Mononuclear cell (primary cell): Measurements from ENCODE around the gene C2CD4B. TPM values are rescaled to one million over a fixed set of nuclear protein-coding genes. Genes with fewer than 3 reads are reported as not detected.

Source experiments
- H3K27me3 ChIP-seq: 2 replicates; pipeline ENCODE4 v1.6.0; 2011; ENCODE audit warnings: low read length, control low read depth; ENCODE audit not compliant: insufficient read depth
- H3K4me1 ChIP-seq: 2 replicates; pipeline ENCODE4 v1.5.1; 2011; ENCODE audit warnings: mild to moderate bottlenecking, low read length, control low read depth; ENCODE audit not compliant: insufficient read depth
- H3K4me3 ChIP-seq: 2 replicates; pipeline ENCODE4 v1.5.1; 2011; ENCODE audit warnings: mild to moderate bottlenecking, low read length, moderate library complexity
- H3K9me3 ChIP-seq: 2 replicates; pipeline ENCODE4 v1.5.1; 2011; ENCODE audit warnings: low read depth, mild to moderate bottlenecking, control low read depth, low read length
- total RNA-seq: library from RNA; depleted of rRNA; stranded (reverse); fragments of >200 nt; gene quantifications from one replicate; pipeline ENCODE4 v1.2.3, GENCODE V29; 2012

Gene C2CD4B, protein sequence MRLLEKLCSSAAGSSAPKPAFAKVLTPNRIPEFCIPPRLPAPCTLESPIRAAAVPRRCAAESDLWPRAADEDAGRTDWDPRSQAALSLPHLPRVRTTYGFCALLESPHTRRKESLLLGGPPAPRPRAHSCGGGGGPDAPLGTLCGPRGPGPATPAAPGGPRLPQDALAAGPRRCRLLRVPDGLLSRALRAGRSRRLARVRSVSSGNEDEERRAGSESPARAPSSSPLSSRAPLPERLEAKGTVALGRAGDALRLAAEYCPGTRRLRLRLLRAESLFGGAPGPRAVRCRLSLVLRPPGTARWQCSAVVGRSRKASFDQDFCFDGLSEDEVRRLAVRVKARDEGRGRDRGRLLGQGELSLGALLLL
- 0.21 TPM for total RNA-seq

DNA sequence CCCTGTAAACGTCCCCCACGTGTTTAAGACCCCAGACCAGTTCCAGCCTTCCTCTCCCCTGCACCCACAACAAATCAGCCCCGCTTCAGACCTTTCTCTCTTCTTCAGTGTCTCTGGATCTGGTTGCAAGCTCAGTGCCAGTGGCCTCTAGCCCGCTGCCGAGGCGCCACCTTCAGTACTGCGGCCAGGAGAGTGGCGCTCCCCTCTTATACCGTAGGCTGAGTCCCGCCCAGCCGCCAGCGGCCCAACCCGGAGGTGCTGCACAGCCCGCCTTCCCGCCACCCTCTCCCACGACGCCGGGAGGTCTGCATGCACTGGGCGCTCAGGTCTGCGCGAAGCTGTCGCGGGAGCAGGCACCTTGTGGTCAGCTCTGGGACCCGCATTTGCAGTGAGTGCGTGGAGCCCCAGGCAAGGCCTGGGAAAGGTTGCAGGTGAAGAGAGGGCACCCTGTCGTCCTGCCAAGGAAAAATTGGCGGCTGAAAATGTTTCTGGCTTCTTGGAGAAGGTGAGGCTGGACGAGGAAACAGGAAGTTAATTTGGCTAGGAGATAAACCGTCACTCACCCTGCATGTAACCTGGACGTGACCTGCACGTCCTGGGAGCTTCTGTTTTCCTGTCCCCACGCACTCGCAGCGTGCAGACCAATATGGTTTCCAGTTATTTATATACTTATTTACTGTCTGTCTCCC lies at the start of gene C2CD4B:
TSS of gene C2CD4B (minus strand) at position 182 of the 689 bp plus-strand sequence. CDS start 301 bp downstream, outside the sequence.
- Histone ChIP-seq H3K9me3 (no peaks in the 10 kb centered on the region), H3K27me3 (peaks cover 69% of the 10 kb centered on the region), H3K4me1 (peaks cover 14% of the 10 kb centered on the region), H3K4me3 (no peak within 1 kb of the TSS)

DNA sequence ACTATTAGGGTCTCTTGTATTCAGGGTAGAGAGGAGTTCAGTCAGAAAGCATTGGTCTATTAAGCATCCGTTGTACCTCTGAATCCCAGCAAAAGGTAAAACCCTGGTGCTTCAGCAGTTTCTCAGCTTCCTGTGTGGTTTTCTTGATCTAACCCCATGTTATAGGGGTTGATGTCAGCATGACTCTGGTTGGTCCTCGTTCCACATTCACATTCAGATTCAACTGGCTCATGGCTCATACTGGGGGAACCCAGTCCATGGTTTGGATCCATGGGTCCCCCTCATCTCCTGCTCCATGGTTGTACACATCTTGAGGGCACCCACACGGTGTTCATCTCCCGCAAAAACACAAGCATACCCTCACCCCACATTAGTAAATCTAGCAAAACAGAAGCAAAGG lies 47.7 kb upstream of the C2CD4B start:
- Histone ChIP-seq H3K9me3 (no peaks in the 10 kb centered on the region), H3K4me1 (no peaks in the 10 kb centered on the region), H3K4me3 (no peak overlapping the region), H3K27me3 (no peaks in the 10 kb centered on the region)

DNA sequence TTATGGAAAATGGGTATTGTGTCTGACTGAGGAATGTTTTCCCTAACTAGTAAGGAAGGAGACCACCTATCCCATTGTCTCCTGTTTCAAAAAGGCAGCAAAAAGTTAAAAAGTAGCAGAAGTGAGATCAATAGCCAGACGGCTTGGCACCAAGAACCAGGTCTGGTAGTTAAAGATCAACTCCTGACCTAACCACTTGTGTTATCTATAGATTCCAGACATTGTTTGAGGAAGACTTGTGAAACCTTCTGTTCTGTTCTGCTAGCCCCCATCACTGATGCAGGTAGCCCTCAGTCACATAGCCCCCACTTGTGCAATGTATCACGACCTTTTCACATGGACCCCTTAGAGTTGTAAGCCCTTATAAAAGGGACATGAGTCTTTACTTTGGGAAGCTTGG lies 46.3 kb upstream of the C2CD4B start:
- H3K4me3 ChIP-seq, result no peak overlapping the region
- H3K4me1 ChIP-seq, result no peaks in the 10 kb centered on the region
- H3K9me3 ChIP-seq, result no peaks in the 10 kb centered on the region
- H3K27me3 ChIP-seq, result no peaks in the 10 kb centered on the region

DNA sequence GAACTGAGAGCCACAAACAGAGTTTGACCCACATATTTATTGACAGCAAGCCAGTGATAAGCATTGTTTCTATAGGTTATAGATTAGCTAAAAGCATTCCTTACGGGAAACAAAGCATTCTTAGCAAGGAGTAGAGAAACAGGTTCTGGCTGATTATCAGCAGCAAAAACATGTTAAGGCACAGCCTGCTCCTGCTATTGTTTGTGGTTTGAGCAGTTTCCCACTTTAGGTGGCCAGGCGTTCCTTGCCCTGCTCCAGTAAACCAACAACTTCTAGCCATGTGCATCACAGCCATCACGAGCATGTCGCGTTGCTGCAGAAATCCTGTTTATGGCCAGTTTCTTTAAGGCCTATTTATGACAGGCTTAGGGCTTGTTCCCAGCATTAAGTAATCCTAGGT lies 44.7 kb upstream of the C2CD4B start:
- Histone ChIP-seq H3K4me3 (no peak overlapping the region), H3K27me3 (no peaks in the 10 kb centered on the region), H3K9me3 (no peaks in the 10 kb centered on the region), H3K4me1 (no peaks in the 10 kb centered on the region)

DNA sequence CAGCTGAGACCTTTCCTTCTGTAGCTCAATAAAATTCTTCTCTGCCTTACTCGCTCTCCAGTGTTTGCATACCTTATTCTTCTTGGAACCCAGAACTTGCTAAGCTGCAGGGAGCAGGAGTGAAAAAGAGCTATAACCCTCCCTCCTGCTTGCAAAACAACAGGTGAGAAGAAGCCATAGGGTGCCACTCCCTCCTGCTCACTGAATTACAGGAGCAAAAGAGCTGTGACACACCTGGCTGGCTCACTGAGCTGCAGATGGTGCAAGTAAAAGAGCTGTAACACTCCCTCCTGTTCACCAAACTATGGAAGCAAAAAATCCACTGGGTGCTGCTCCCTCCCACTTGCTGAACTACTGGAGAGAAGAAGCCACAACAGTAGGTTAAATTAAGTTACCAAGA lies 44.2 kb upstream of the C2CD4B start:
- no peaks in the 10 kb centered on the region for H3K27me3 ChIP-seq
- H3K4me3 ChIP-seq, result no peak overlapping the region
- H3K9me3 ChIP-seq, result no peaks in the 10 kb centered on the region
- no peaks in the 10 kb centered on the region for H3K4me1 ChIP-seq

DNA sequence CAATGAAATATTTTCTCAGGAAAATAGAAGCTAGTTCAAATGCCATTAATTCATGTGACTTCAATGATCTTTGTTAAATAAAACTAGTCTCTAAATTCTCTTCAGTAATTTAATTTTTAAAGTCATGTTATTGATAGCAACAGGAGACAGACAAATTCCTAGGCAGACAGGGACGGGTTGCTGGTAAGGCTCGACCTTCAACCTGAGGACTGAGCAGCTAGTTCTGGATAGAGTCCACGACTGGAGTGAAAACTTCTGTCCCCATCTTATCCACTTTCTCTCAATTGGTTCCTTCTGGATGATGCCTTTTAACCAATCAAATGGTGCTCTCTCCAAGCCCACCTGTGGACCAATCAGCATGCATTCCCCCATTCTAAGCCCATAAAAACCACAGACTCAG lies 43.8 kb upstream of the C2CD4B start:
- H3K27me3 ChIP-seq, result no peaks in the 10 kb centered on the region
- H3K4me1 ChIP-seq, result no peaks in the 10 kb centered on the region
- no peak overlapping the region for H3K4me3 ChIP-seq
- no peaks in the 10 kb centered on the region for H3K9me3 ChIP-seq

DNA sequence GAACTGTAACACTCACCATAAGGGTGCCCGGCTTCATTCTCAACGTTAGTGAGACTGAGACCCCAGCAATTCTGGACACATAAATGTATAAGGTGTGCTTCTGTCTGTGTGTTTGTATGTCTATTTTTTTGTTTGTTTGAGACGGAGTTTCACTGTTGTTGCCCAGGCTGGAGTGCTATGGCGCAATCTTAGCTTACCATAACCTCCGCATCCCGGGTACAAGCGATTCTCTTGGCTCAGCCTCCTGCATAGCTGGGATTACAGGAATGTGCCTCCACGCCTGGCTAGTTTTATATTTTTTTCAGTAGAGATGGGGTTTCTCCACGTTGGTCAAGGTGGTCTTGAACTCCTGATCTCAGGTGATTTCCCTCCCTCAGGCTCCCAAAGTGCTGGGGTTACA lies 43.3 kb upstream of the C2CD4B start:
- no peaks in the 10 kb centered on the region for H3K4me1 ChIP-seq
- H3K27me3 ChIP-seq, result no peaks in the 10 kb centered on the region
- H3K9me3 ChIP-seq, result no peaks in the 10 kb centered on the region
- H3K4me3 ChIP-seq, result no peak overlapping the region

DNA sequence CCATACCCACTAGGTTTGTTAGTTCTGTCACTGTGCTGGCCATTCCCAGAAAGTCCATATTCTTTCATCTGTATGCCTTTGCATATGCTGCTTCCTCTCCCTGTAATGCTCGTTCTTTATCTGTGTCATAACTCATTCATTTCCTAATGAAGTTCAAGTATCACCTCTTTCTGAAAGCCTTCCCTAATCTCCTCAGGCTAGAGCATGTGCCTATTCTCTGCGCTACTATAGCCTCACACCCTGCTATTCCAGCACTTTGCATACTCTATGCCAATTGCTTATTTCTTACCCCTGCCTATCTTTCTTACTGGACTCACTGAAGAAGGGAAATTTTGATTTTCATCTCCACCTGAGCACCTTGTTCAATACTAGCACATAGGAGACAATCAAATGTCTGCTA lies 25.6 kb upstream of the C2CD4B start:
- Histone ChIP-seq H3K9me3 (no peaks in the 10 kb centered on the region), H3K4me3 (no peak overlapping the region), H3K27me3 (peaks cover 6% of the 10 kb centered on the region), H3K4me1 (no peaks in the 10 kb centered on the region)

DNA sequence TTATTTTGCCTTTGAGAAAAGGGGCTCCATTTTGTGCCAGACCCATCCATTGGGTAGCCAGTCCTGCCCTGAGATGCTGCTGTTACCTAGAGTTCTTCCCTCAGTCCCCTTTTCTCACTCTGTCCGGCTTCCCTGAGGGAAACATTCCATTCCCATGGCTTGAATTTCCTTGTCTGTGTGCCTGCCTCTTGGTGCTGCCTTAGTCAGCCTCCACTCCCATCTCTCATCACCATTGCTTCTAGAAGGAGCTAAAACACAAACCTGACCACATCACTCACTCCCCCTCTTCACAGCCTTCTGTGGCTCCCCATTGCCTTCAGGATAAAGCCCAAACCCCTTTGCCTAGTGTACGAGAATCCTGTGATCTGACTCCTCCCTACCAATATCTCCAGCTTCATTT lies 25.2 kb upstream of the C2CD4B start:
- H3K27me3 ChIP-seq, result peaks cover 6% of the 10 kb centered on the region
- H3K4me3 ChIP-seq, result no peak overlapping the region
- no peaks in the 10 kb centered on the region for H3K4me1 ChIP-seq
- H3K9me3 ChIP-seq, result no peaks in the 10 kb centered on the region

DNA sequence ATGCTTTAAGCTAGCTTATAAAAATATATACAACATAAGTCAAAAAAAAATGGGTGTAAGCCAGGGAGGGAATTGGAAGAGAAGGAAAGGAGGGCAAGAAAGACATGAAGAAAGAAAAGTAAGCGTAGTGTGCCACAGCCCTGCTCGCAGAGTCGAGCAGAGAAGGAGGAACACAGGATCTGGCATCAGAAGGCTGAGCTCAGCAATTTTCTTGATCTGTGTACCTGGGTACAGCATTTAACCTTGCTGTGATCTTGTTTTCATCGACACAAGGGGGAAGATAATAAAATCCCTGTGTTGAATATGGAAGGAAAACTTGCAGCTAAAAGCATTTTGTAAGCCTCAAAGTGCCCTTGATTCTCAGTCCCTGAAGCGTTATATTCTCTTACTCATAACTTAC lies 23.7 kb upstream of the C2CD4B start:
- Histone ChIP-seq H3K4me1 (no peaks in the 10 kb centered on the region), H3K4me3 (no peak overlapping the region), H3K9me3 (no peaks in the 10 kb centered on the region), H3K27me3 (peaks cover 5% of the 10 kb centered on the region)

DNA sequence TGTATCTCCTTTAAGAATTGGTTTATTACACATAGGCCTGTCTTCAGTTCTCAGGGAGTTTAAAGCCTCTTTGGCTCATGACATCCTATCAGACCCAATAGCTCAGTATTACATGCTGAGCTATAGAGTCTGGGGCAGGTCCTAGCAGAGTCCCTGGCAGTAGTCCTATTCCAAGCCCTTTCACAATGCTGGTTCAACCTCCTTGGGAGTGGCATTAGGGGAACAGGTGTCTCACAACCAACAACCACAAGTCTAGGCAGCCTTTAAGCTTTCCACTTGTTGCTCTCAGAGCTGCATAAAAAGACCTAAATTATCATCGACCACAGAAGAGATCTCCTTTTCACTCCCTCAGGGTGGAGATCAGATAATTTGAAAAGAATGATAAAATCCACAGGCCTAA lies 22.8 kb upstream of the C2CD4B start:
- Histone ChIP-seq H3K4me1 (no peaks in the 10 kb centered on the region), H3K4me3 (no peak overlapping the region), H3K9me3 (no peaks in the 10 kb centered on the region), H3K27me3 (peaks cover 3% of the 10 kb centered on the region)

DNA sequence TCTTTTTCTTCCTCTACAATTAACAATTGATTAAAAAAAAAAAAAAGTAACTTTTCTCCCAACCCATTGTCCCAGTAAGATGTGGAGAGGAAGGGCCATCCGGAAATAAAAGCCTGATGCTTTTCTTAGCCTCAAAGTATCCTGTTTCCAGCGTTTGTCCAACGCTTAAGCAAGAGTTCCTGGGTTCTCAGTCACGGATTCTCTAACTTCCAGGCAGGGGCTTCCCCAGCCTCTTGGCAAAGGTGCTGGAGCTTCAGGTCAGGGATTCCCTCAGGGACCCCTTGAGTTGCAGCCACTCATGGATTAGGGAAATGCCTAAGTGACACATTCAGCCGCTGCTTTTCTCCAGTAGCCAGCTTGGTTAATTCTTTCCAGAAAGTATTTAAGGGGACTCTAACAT lies 22.3 kb upstream of the C2CD4B start:
- no peak overlapping the region for H3K4me3 ChIP-seq
- H3K27me3 ChIP-seq, result peaks cover 3% of the 10 kb centered on the region
- no peaks in the 10 kb centered on the region for H3K9me3 ChIP-seq
- H3K4me1 ChIP-seq, result no peaks in the 10 kb centered on the region

DNA sequence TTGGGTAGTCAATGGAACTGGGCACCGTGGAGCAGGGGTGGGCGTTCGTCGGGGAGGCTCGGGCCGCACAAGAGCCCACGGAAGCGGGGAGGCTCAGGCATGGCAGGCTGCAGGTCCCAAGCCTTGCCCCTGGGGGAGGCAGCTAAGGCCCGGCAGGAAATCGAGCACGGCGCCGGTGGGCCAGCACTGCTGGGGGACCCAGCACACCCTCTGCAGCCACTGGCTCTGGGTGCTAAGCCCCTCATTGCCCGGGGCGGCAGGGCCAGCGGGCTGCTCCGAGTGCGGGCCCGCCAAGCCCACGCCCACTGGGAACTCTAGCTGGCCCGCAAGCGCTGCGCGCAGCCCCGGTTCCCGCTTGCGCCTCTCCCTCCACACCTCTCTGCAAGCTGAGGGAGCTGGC lies 21.5 kb upstream of the C2CD4B start:
- no peaks in the 10 kb centered on the region for H3K9me3 ChIP-seq
- peaks cover 3% of the 10 kb centered on the region for H3K27me3 ChIP-seq
- no peaks in the 10 kb centered on the region for H3K4me1 ChIP-seq
- no peak overlapping the region for H3K4me3 ChIP-seq

DNA sequence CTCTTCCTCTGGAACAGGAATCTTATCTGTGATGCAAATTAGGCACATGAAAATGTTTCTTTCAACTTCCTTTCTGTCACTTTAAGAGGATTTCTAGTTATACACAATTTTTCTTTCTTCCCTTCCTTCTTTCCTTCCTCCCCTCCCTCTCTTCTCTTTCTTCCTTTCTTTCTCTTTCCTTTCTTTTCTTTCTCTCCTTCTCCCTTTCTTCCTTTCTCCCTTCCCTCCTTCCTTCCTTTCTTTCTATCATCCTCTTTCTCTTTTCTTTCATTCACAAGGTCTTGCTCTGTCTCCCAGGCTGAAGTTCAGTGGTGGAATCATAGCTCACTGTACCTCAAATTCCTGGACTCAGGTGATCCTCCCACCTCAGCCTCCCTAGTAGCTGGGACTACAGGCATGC lies 18.0 kb upstream of the C2CD4B start:
- H3K4me1 ChIP-seq, result no peaks in the 10 kb centered on the region
- no peaks in the 10 kb centered on the region for H3K27me3 ChIP-seq
- no peaks in the 10 kb centered on the region for H3K9me3 ChIP-seq
- no peak overlapping the region for H3K4me3 ChIP-seq

DNA sequence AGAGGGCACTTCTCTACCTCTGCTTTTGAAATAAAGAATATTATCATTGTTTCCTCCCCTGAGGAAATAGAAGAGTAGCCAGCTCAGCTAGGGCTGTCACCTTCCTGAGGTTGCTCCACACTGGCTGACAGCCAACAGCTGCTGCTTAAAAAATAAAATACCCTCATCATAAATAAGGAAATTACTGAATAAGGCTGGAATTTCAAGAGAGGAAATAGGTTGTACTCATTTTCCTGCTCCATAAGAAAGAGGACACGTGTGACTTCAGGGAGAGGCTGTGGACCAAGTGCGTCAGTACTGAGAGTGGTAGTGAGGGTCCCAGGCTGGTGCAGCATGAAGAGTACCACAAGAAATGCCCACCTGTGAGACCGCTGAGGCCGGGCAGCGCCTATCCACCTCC lies 8.1 kb upstream of the C2CD4B start:
- H3K4me1 ChIP-seq, result no peaks in the 10 kb centered on the region
- no peaks in the 10 kb centered on the region for H3K9me3 ChIP-seq
- H3K27me3 ChIP-seq, result peaks cover 3% of the 10 kb centered on the region
- no peak overlapping the region for H3K4me3 ChIP-seq

DNA sequence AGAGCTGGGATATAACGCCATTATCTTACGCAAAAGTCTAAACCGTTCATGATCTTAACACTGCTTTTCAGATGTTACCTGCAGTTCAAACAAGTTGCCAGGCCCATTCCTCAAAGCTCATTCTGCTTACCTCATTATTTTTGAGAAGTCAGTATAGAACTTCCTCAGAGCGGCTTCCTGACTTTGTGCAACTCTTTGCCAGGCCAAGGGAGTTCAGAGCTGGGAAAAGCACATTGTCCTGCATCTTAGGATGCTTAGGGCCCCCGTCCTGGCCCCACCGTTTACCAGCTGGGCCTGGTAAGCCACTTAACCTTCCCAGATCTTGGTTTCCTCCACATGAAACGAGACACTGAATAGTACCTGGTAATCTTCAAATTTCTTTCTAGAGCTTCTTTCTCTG lies 6.8 kb upstream of the C2CD4B start:
- no peak overlapping the region for H3K4me3 ChIP-seq
- H3K9me3 ChIP-seq, result no peaks in the 10 kb centered on the region
- no peaks in the 10 kb centered on the region for H3K4me1 ChIP-seq
- peaks cover 14% of the 10 kb centered on the region for H3K27me3 ChIP-seq
